Femur (tissue), 1 donor: Measurements from ENCODE around the gene FAM174A.
"Not testable (repeated sequence)": the region's sequence is repeated elsewhere in the genome, so short reads cannot be mapped to it uniquely, and the experiment has no call there.

Experiments used
- DNase-seq: peaks from one replicate; pipeline ENCODE4 v3.0.0-alpha.2; 2017

FAM174A gene

GRCh38 chr5:100576217-100576751, 41.1 kb downstream of the FAM174A start:
- DNase-seq: no peak

- DNase-seq: no peak
These were observed 42.3 kb downstream of the FAM174A start for GRCh38 chr5:100577506-100577905.

GRCh38 chr5:100584069-100584468, 48.9 kb downstream of the FAM174A start:
- DNase-seq: no peak

GRCh38 chr5:100584889-100585288, 49.7 kb downstream of the FAM174A start:
- DNase-seq: no peak

- DNase-seq: no peak
These were observed 55.7 kb downstream of the FAM174A start for GRCh38 chr5:100590867-100591266.

GRCh38 chr5:100595152-100595811, 60.1 kb downstream of the FAM174A start:
- DNase-seq: peak; percentile 72

- DNase-seq: no peak
These were observed 60.6 kb downstream of the FAM174A start for GRCh38 chr5:100595812-100596173.

- DNase-seq: no peak
These were observed 63.3 kb downstream of the FAM174A start for GRCh38 chr5:100598446-100598845.

- DNase-seq: no peak
These were observed 65.3 kb downstream of the FAM174A start for GRCh38 chr5:100600298-100600994.

- no peak for DNase-seq
These were observed 68.0 kb downstream of the FAM174A start for GRCh38 chr5:100603141-100603540.

- DNase-seq: not testable (repeated sequence)
These were observed 68.8 kb downstream of the FAM174A start for GRCh38 chr5:100604021-100604420.

GRCh38 chr5:100609594-100609993, 74.4 kb downstream of the FAM174A start:
- no peak for DNase-seq

GRCh38 chr5:100614308-100614707, 79.1 kb downstream of the FAM174A start:
- DNase-seq: no peak

GRCh38 chr5:100615362-100615761, 80.2 kb downstream of the FAM174A start:
- DNase-seq: no peak

GRCh38 chr5:100616291-100616690, 81.1 kb downstream of the FAM174A start:
- DNase-seq: no peak

- DNase-seq: no peak
These were observed 81.8 kb downstream of the FAM174A start for GRCh38 chr5:100616981-100617380.

- no peak for DNase-seq
These were observed 88.5 kb downstream of the FAM174A start for GRCh38 chr5:100623719-100624118.

GRCh38 chr5:100634937-100635534, 99.9 kb downstream of the FAM174A start:
- no peak for DNase-seq
